Measurements from ENCODE around the gene PHACTR3. TPM values are rescaled to one million over a fixed set of nuclear protein-coding genes. Genes with fewer than 3 reads are reported as not detected.

Gene PHACTR3
- polyA plus RNA-seq, 1 donor (not counting 4 experiments of a cell fraction or from before 2014, with no cell fraction given) = 2.6 TPM

DNA sequence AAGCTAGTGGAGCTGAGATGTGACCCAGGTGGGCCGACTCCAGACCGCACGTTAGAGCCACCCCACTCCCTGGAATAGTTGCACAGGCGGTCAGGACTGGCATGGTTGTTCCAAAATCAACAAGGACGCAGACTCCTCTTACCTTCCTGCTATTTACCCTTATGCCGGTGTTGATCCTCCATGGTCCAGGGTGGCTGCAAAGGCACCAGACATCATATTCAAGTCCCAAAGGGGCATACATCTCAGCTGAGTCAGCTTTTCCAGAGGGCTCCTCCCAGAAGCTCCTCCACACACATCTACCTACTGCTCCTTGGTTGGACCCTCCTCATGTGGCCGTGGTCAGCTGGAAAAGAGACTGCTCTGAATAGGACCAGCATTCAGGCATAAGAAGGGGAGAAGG is 216.9 kb downstream of the PHACTR3 start:
- Histone ChIP-seq H3K79me2 (ENCODE audit: control insufficient read depth, insufficient read depth, low read length) (no peaks in the 10 kb centered on the region), H3K4me3 (ENCODE audit: control insufficient read depth in 2 of 3, extremely low read depth in 1 of 3, insufficient read depth in 2 of 3, low read depth in 1 of 3, low read length in 3 of 3) (no peak overlapping the region), H3K27ac (ENCODE audit: control insufficient read depth, insufficient read depth, low read length) (no peak overlapping the region), H4K20me1 (ENCODE audit: control insufficient read depth, extremely low read depth, insufficient read depth, low read length) (no peaks in the 10 kb centered on the region), H2AFZ (ENCODE audit: control insufficient read depth, low read length) (no peak overlapping the region), H3K4me1 (ENCODE audit: control insufficient read depth, extremely low read depth, insufficient read depth, low read length) (peaks cover 10% of the 10 kb centered on the region), H3K9me1 (ENCODE audit: control insufficient read depth, extremely low read depth, insufficient read depth, low read length) (no peaks in the 10 kb centered on the region), H3K9ac (ENCODE audit: control insufficient read depth, extremely low read depth, insufficient read depth, low read length) (no peak overlapping the region), H3K9me3 (ENCODE audit: control insufficient read depth, low read depth, low read length) (no peaks in the 10 kb centered on the region), H3K27me3 (ENCODE audit: control insufficient read depth, extremely low read depth, insufficient read depth, low read length) (peaks cover 9% of the 10 kb centered on the region), H3K36me3 (ENCODE audit: control insufficient read depth in 2 of 2, extremely low read depth in 1 of 2, insufficient read depth in 2 of 2, low read length in 2 of 2) (no peaks in the 10 kb centered on the region), H3K4me2 (ENCODE audit: control insufficient read depth, extremely low read depth, insufficient read depth, low read depth, low read length) (no peak overlapping the region)
- no peak for DNase-seq (ENCODE audit: low read depth, low spot score)
- FAIRE-seq = no peak
- no peak for TF ChIP-seq EZH2 (IDR thresholded peaks at IDR 0.05; ENCODE audit: low read length)
- TF ChIP-seq, protein P1, sequence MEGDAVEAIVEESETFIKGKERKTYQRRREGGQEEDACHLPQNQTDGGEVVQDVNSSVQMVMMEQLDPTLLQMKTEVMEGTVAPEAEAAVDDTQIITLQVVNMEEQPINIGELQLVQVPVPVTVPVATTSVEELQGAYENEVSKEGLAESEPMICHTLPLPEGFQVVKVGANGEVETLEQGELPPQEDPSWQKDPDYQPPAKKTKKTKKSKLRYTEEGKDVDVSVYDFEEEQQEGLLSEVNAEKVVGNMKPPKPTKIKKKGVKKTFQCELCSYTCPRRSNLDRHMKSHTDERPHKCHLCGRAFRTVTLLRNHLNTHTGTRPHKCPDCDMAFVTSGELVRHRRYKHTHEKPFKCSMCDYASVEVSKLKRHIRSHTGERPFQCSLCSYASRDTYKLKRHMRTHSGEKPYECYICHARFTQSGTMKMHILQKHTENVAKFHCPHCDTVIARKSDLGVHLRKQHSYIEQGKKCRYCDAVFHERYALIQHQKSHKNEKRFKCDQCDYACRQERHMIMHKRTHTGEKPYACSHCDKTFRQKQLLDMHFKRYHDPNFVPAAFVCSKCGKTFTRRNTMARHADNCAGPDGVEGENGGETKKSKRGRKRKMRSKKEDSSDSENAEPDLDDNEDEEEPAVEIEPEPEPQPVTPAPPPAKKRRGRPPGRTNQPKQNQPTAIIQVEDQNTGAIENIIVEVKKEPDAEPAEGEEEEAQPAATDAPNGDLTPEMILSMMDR (optimal IDR thresholded peaks at IDR 0.05 in 1 of 3, IDR thresholded peaks at IDR 0.05 in 1 of 3, conservative IDR thresholded peaks at IDR 0.05 in 1 of 3; ENCODE audit: extremely low read depth in 1 of 3, insufficient read depth in 2 of 3, low read length in 3 of 3) = no peak
- dilution Hi-C loops (cut with MboI; ENCODE audit: extremely low pct_ligation_motif_present, low sequenced_read_pairs) = no loop called here

DNA sequence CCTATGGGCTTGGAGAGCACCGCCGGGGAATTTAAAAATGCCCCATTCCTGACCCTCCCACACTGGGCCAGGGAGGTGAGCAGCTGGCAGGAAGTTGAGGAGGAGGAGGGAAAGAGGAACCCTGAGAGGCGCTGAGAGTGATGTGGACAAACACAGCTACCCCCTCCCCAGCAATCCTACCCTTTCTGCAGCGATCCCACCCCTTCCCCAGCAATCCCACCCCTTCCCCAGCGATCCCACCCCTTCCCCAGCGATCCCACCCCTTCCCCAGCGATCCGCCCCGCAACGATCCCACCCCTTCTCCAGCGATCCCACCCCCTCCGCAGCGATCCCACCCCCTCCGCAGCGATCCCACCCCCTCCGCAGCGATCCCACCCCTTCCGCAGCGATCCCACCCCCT is 217.4 kb downstream of the PHACTR3 start:
- DNase-seq (ENCODE audit: low read depth, low spot score) = no peak
- H3K9me1 ChIP-seq (ENCODE audit: control insufficient read depth, extremely low read depth, insufficient read depth, low read length) = no peaks in the 10 kb centered on the region
- H3K9ac ChIP-seq (ENCODE audit: control insufficient read depth, extremely low read depth, insufficient read depth, low read length) = no peak overlapping the region
- no peak overlapping the region for H2AFZ ChIP-seq (ENCODE audit: control insufficient read depth, low read length)
- no peak overlapping the region for H3K4me3 ChIP-seq (ENCODE audit: control insufficient read depth in 2 of 3, extremely low read depth in 1 of 3, insufficient read depth in 2 of 3, low read depth in 1 of 3, low read length in 3 of 3)
- H4K20me1 ChIP-seq (ENCODE audit: control insufficient read depth, extremely low read depth, insufficient read depth, low read length) = no peaks in the 10 kb centered on the region
- no peaks in the 10 kb centered on the region for H3K9me3 ChIP-seq (ENCODE audit: control insufficient read depth, low read depth, low read length)
- FAIRE-seq = no peak
- H3K36me3 ChIP-seq (ENCODE audit: control insufficient read depth in 2 of 2, extremely low read depth in 1 of 2, insufficient read depth in 2 of 2, low read length in 2 of 2) = no peaks in the 10 kb centered on the region
- H3K27me3 ChIP-seq (ENCODE audit: control insufficient read depth, extremely low read depth, insufficient read depth, low read length) = peaks cover 9% of the 10 kb centered on the region
- no peak overlapping the region for H3K27ac ChIP-seq (ENCODE audit: control insufficient read depth, insufficient read depth, low read length)
- dilution Hi-C loops (cut with MboI; ENCODE audit: extremely low pct_ligation_motif_present, low sequenced_read_pairs) = no loop called here
- no peaks in the 10 kb centered on the region for H3K79me2 ChIP-seq (ENCODE audit: control insufficient read depth, insufficient read depth, low read length)
- H3K4me2 ChIP-seq (ENCODE audit: control insufficient read depth, extremely low read depth, insufficient read depth, low read depth, low read length) = no peak overlapping the region
- TF ChIP-seq EZH2 (IDR thresholded peaks at IDR 0.05; ENCODE audit: low read length) = no peak
- TF ChIP-seq, protein P1 (optimal IDR thresholded peaks at IDR 0.05 in 1 of 3, IDR thresholded peaks at IDR 0.05 in 1 of 3, conservative IDR thresholded peaks at IDR 0.05 in 1 of 3; ENCODE audit: extremely low read depth in 1 of 3, insufficient read depth in 2 of 3, low read length in 3 of 3) = no peak
- peaks cover 16% of the 10 kb centered on the region for H3K4me1 ChIP-seq (ENCODE audit: control insufficient read depth, extremely low read depth, insufficient read depth, low read length)
